Gastrocnemius medialis (tissue), 4 donors: Measurements from ENCODE around the gene SOD3. TPM values are rescaled to one million over a fixed set of nuclear protein-coding genes. Genes with fewer than 3 reads are reported as not detected.

Source experiments
- ATAC-seq, 2 donors: fragments of 150-250 bp; one replicate each; pipeline ENCODE4 v1.9.1; 2016
- DNase-seq, 2 donors: peaks; one replicate each; pipeline ENCODE4 v3.0.0-alpha.2; 2019
- H3K27ac ChIP-seq, 4 donors: fragments of 200-600 bp; sonication (generic); 1 replicate in 1 of 4; 2 replicates in 3 of 4; pipeline ENCODE4 v1.5.1; 2016 to 2018; ENCODE audit warnings: mild to moderate bottlenecking in 2 of 4, moderate library complexity in 1 of 4
- H3K27me3 ChIP-seq, 3 donors: fragments of 200-600 bp; sonication (generic) in 2 of 3; 1 replicate in 1 of 3; 2 replicates in 2 of 3; pipeline versions ENCODE4 v1.5.1 to v1.6.0; 2016 to 2019; ENCODE audit warnings: mild to moderate bottlenecking in 1 of 3, moderate library complexity in 1 of 3
- H3K36me3 ChIP-seq, 2 donors: fragments of 200-600 bp; sonication (generic) in 1 of 2; one replicate each; pipeline ENCODE4 v1.5.1; 2017 to 2018
- H3K4me1 ChIP-seq, 2 donors: fragments of 200-600 bp; sonication (generic) in 1 of 2; one replicate each; pipeline ENCODE4 v1.5.1; 2016 to 2017; ENCODE audit warnings: mild to moderate bottlenecking in 2 of 2
- H3K4me3 ChIP-seq, 4 donors: fragments of 200-600 bp; sonication (generic) in 3 of 4; 1 replicate in 1 of 4; 2 replicates in 3 of 4; pipeline ENCODE4 v1.5.1; 2016 to 2019; ENCODE audit warnings: mild to moderate bottlenecking in 2 of 4
- H3K9me3 ChIP-seq, 3 donors: fragments of 200-600 bp; sonication (generic) in 2 of 3; 1 replicate in 1 of 3; 2 replicates in 2 of 3; pipeline ENCODE4 v1.5.1; 2016 to 2019
- CTCF ChIP-seq, 5 experiments: fragments of 450-650 bp in 3 of 5; fragments of 200-600 bp in 2 of 5; sonication (generic) in 2 of 5; IDR thresholded peaks in 4 of 5; conservative IDR thresholded peaks in 1 of 5; 1 replicate in 4 of 5; 2 replicates in 1 of 5; pipeline ENCODE4 v1.5.1; 2016 to 2019; ENCODE audit warnings: antibody characterized with exemption in 5 of 5, mild to moderate bottlenecking in 3 of 5, moderate library complexity in 3 of 5
- POLR2A ChIP-seq, 2 donors: fragments of 450-650 bp; IDR thresholded peaks; one replicate each; pipeline ENCODE4 v1.6.1; 2017; ENCODE audit warnings: antibody characterized with exemption in 2 of 2, mild to moderate bottlenecking in 2 of 2, moderate library complexity in 2 of 2
- in situ Hi-C, 4 donors: fragments of 200-750 bp; cut with MboI; loops; one replicate each; pipeline versions ENCODE4 v1.15.0 to v1.8.0; 2017; ENCODE audit warnings: low sequenced_read_pairs in 4 of 4
- intact Hi-C: fragments of 100-400 bp; cut with DNase I; formaldehyde crosslinking; loops from one replicate; pipeline ENCODE4 v1.15.1; 2023; ENCODE audit warnings: low total_unique reads
- total RNA-seq, 4 donors: library from RNA; depleted of rRNA; stranded (reverse); fragments of >200 nt; gene quantifications; one replicate each; pipeline versions ENCODE4 v1.1.0 to v1.2.3, GENCODE V29; 2016

Gene SOD3
- total RNA-seq, 4 donors from 2014 or later, result 2.5 to 13.0 (median 5.9) TPM

GRCh38 chr4:24808955-24809354 lies 13.6 kb downstream of the SOD3 start:
- Histone ChIP-seq H3K27ac (no peak overlapping the region), H3K4me3 (no peak overlapping the region), H3K9me3 (no peaks in the 10 kb centered on the region), H3K27me3 (no peaks in the 10 kb centered on the region), H3K36me3 (peaks cover 0 to 7% of the 10 kb centered on the region in 2 donors), H3K4me1 (no peaks in the 10 kb centered on the region)
- intact Hi-C loops (no loop called here), in situ Hi-C loops (no loop called here)
- no peak for TF ChIP-seq POLR2A (IDR thresholded peaks at IDR 0.05)
- TF ChIP-seq CTCF (IDR thresholded peaks at IDR 0.05 in 4 of 5, conservative IDR thresholded peaks at IDR 0.05 in 1 of 5), result no peak
- no peak for DNase-seq
- no peak for ATAC-seq

GRCh38 chr4:24809376-24809775 lies 14.0 kb downstream of the SOD3 start:
- in situ Hi-C loops (no loop called here), intact Hi-C loops (no loop called here)
- H3K4me3 ChIP-seq, result no peak overlapping the region
- no peak overlapping the region for H3K27ac ChIP-seq
- peaks cover 0 to 7% of the 10 kb centered on the region in 2 donors for H3K36me3 ChIP-seq
- no peaks in the 10 kb centered on the region for H3K4me1 ChIP-seq
- no peak for DNase-seq
- H3K27me3 ChIP-seq, result no peaks in the 10 kb centered on the region
- TF ChIP-seq POLR2A (IDR thresholded peaks at IDR 0.05) (no peak), CTCF (IDR thresholded peaks at IDR 0.05 in 4 of 5, conservative IDR thresholded peaks at IDR 0.05 in 1 of 5) (no peak)
- no peaks in the 10 kb centered on the region for H3K9me3 ChIP-seq
- no peak for ATAC-seq

- DNase-seq (no peak), ATAC-seq (no peak)
- intact Hi-C loops, result no loop called here
- no peak overlapping the region for H3K27ac ChIP-seq
- H3K36me3 ChIP-seq, result peaks cover 0 to 7% of the 10 kb centered on the region in 2 donors
- in situ Hi-C loops, result no loop called here
- no peaks in the 10 kb centered on the region for H3K27me3 ChIP-seq
- TF ChIP-seq CTCF (IDR thresholded peaks at IDR 0.05 in 4 of 5, conservative IDR thresholded peaks at IDR 0.05 in 1 of 5), result no peak
- TF ChIP-seq POLR2A (IDR thresholded peaks at IDR 0.05), result no peak
- no peaks in the 10 kb centered on the region for H3K4me1 ChIP-seq
- no peaks in the 10 kb centered on the region for H3K9me3 ChIP-seq
- no peak overlapping the region for H3K4me3 ChIP-seq
Measured at GRCh38 chr4:24809815-24810405, 14.5 kb downstream of the SOD3 start.

GRCh38 chr4:24810871-24811631 lies 15.7 kb downstream of the SOD3 start:
- Histone ChIP-seq H3K27ac (no peak overlapping the region), H3K9me3 (no peaks in the 10 kb centered on the region), H3K27me3 (no peaks in the 10 kb centered on the region), H3K4me1 (no peaks in the 10 kb centered on the region), H3K4me3 (no peak overlapping the region), H3K36me3 (peaks cover 0 to 7% of the 10 kb centered on the region in 2 donors)
- intact Hi-C loops, result no loop called here
- no peak for ATAC-seq
- in situ Hi-C loops, result no loop called here
- DNase-seq, result no peak
- TF ChIP-seq POLR2A (IDR thresholded peaks at IDR 0.05), result no peak

GRCh38 chr4:24813732-24814131 lies 18.4 kb downstream of the SOD3 start:
- intact Hi-C loops, result no loop called here
- DNase-seq, result no peak
- Histone ChIP-seq H3K27ac (no peak overlapping the region), H3K27me3 (no peaks in the 10 kb centered on the region), H3K9me3 (no peaks in the 10 kb centered on the region), H3K4me1 (no peaks in the 10 kb centered on the region), H3K4me3 (no peak overlapping the region), H3K36me3 (peaks cover 0 to 2% of the 10 kb centered on the region in 2 donors)
- TF ChIP-seq POLR2A (IDR thresholded peaks at IDR 0.05) (no peak), CTCF (IDR thresholded peaks at IDR 0.05 in 4 of 5, conservative IDR thresholded peaks at IDR 0.05 in 1 of 5) (no peak)
- in situ Hi-C loops, result no loop called here
- no peak for ATAC-seq
